ENCODE results near the gene BCOR. TPM values are rescaled to one million over a fixed set of nuclear protein-coding genes. Genes with fewer than 3 reads are reported as not detected.

The BCOR gene
- total and polyA plus RNA-seq, 2 of the 13 experiments (the other 11 are each of a cell fraction or from before 2014, with no cell fraction given) = 14.3 to 15.2 TPM

GRCh38 chrX:40104985-40105834, 7.5 kb upstream of the BCOR start (continued):
- TF ChIP-seq ZNF296 (CRISPR knock-in tag; conservative IDR thresholded peaks at IDR 0.05) (no peak), AKAP8 (CRISPR knock-in tag; IDR thresholded peaks at IDR 0.05) (no peak), MED1 (CRISPR knock-in tag; IDR thresholded peaks at IDR 0.05) (0 out of 2 replicates have a peak, but pooled peaks have one; percentile 9), ETV6 (CRISPR knock-in tag; conservative IDR thresholded peaks at IDR 0.05) (no peak), FOXK1 (CRISPR knock-in tag; IDR thresholded peaks at IDR 0.05; ENCODE audit: borderline replicate concordance, low read depth) (no peak), ZMYM2 (CRISPR knock-in tag; IDR thresholded peaks at IDR 0.05) (no peak), PITX1 (CRISPR knock-in tag; IDR thresholded peaks at IDR 0.05) (no peak), ZNF12 (CRISPR knock-in tag; IDR thresholded peaks at IDR 0.05) (no peak), EEA1 (CRISPR knock-in tag; IDR thresholded peaks at IDR 0.05; ENCODE audit: borderline replicate concordance) (0 out of 2 replicates have a peak, but pooled peaks have one; percentile 22), PATZ1 (CRISPR knock-in tag; IDR thresholded peaks at IDR 0.05) (no peak), ARID2 (CRISPR knock-in tag; IDR thresholded peaks at IDR 0.05; ENCODE audit: borderline replicate concordance) (no peak), TBL1XR1 (IDR thresholded peaks at IDR 0.05; ENCODE audit: borderline replicate concordance, low read length, partially characterized antibody) (no peak)
- TF ChIP-seq, protein P1, sequence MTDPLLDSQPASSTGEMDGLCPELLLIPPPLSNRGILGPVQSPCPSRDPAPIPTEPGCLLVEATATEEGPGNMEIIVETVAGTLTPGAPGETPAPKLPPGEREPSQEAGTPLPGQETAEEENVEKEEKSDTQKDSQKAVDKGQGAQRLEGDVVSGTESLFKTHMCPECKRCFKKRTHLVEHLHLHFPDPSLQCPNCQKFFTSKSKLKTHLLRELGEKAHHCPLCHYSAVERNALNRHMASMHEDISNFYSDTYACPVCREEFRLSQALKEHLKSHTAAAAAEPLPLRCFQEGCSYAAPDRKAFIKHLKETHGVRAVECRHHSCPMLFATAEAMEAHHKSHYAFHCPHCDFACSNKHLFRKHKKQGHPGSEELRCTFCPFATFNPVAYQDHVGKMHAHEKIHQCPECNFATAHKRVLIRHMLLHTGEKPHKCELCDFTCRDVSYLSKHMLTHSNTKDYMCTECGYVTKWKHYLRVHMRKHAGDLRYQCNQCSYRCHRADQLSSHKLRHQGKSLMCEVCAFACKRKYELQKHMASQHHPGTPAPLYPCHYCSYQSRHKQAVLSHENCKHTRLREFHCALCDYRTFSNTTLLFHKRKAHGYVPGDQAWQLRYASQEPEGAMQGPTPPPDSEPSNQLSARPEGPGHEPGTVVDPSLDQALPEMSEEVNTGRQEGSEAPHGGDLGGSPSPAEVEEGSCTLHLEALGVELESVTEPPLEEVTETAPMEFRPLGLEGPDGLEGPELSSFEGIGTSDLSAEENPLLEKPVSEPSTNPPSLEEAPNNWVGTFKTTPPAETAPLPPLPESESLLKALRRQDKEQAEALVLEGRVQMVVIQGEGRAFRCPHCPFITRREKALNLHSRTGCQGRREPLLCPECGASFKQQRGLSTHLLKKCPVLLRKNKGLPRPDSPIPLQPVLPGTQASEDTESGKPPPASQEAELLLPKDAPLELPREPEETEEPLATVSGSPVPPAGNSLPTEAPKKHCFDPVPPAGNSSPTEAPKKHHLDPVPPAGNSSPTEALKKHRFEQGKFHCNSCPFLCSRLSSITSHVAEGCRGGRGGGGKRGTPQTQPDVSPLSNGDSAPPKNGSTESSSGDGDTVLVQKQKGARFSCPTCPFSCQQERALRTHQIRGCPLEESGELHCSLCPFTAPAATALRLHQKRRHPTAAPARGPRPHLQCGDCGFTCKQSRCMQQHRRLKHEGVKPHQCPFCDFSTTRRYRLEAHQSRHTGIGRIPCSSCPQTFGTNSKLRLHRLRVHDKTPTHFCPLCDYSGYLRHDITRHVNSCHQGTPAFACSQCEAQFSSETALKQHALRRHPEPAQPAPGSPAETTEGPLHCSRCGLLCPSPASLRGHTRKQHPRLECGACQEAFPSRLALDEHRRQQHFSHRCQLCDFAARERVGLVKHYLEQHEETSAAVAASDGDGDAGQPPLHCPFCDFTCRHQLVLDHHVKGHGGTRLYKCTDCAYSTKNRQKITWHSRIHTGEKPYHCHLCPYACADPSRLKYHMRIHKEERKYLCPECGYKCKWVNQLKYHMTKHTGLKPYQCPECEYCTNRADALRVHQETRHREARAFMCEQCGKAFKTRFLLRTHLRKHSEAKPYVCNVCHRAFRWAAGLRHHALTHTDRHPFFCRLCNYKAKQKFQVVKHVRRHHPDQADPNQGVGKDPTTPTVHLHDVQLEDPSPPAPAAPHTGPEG (CRISPR knock-in tag; IDR thresholded peaks at IDR 0.05) = 0 out of 2 replicates have a peak, but pooled peaks have one; percentile 40
- TF ChIP-seq, protein P2, sequence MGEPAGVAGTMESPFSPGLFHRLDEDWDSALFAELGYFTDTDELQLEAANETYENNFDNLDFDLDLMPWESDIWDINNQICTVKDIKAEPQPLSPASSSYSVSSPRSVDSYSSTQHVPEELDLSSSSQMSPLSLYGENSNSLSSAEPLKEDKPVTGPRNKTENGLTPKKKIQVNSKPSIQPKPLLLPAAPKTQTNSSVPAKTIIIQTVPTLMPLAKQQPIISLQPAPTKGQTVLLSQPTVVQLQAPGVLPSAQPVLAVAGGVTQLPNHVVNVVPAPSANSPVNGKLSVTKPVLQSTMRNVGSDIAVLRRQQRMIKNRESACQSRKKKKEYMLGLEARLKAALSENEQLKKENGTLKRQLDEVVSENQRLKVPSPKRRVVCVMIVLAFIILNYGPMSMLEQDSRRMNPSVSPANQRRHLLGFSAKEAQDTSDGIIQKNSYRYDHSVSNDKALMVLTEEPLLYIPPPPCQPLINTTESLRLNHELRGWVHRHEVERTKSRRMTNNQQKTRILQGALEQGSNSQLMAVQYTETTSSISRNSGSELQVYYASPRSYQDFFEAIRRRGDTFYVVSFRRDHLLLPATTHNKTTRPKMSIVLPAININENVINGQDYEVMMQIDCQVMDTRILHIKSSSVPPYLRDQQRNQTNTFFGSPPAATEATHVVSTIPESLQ (CRISPR knock-in tag; conservative IDR thresholded peaks at IDR 0.05) = no peak
- TF ChIP-seq, protein P3, sequence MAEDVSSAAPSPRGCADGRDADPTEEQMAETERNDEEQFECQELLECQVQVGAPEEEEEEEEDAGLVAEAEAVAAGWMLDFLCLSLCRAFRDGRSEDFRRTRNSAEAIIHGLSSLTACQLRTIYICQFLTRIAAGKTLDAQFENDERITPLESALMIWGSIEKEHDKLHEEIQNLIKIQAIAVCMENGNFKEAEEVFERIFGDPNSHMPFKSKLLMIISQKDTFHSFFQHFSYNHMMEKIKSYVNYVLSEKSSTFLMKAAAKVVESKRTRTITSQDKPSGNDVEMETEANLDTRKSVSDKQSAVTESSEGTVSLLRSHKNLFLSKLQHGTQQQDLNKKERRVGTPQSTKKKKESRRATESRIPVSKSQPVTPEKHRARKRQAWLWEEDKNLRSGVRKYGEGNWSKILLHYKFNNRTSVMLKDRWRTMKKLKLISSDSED (CRISPR knock-in tag; IDR thresholded peaks at IDR 0.05) = no peak
